Measurements from ENCODE around the gene STK39.

DNA sequence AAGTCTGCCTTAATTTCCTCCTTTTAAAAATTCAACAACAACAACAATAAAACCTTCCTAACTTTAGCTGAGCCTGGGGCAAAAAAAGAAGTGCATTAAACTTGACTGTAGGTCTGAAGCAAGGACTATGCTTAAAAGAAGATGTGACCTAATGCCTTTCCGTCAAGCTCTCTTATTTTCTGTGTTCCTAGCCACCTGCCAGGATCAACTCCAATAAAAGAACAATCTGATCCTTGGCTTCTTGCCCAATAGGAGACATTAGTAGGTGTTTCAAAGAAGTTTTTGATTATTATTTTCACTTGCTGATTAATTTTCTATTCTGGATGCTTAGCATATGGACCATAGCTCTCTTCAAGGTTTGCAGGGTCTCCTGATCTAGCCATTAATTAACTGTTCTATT is 237.5 kb downstream of the STK39 start:
- TF ChIP-seq E2F6 (IDR thresholded peaks at IDR 0.05; ENCODE audit: borderline replicate concordance, low read depth) = no peak
- no peak for TF ChIP-seq CTCF (IDR thresholded peaks at IDR 0.05)
- no peak for TF ChIP-seq ESRRA (IDR thresholded peaks at IDR 0.05; ENCODE audit: borderline replicate concordance, low read length)
- no peak for TF ChIP-seq MAZ (IDR thresholded peaks at IDR 0.05; ENCODE audit: borderline replicate concordance, low read depth, low read length)
- TF ChIP-seq MAX (IDR thresholded peaks at IDR 0.05) = no peak
- TF ChIP-seq CBX8 (IDR thresholded peaks at IDR 0.05) = no peak
- TF ChIP-seq, protein P1, sequence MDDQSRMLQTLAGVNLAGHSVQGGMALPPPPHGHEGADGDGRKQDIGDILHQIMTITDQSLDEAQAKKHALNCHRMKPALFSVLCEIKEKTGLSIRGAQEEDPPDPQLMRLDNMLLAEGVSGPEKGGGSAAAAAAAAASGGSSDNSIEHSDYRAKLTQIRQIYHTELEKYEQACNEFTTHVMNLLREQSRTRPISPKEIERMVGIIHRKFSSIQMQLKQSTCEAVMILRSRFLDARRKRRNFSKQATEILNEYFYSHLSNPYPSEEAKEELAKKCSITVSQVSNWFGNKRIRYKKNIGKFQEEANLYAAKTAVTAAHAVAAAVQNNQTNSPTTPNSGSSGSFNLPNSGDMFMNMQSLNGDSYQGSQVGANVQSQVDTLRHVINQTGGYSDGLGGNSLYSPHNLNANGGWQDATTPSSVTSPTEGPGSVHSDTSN (IDR thresholded peaks at IDR 0.05) = no peak
- TF ChIP-seq EHMT2 (IDR thresholded peaks at IDR 0.05; ENCODE audit: low read depth) = no peak

All from A549 (cell line).